Measurements from ENCODE around the gene DSG3. TPM values are rescaled to one million over a fixed set of nuclear protein-coding genes. Genes with fewer than 3 reads are reported as not detected.

Gene DSG3
- total and polyA plus RNA-seq, 2 of the 13 experiments (the other 11 are each of a cell fraction or from before 2014, with no cell fraction given) = not detected

- H3K9ac ChIP-seq (ENCODE audit: insufficient read depth, low read depth, low read length) = no peak overlapping the region
- no peak overlapping the region for H3K4me2 ChIP-seq (ENCODE audit: low read depth, low read length)
- ATAC-seq (no peak), FAIRE-seq (no peak), DNase-seq (ENCODE audit: low spot score) (no peak)
- ChIA-PET POLR2A (no interaction called here), CTCF (ENCODE audit: low intra/inter-chr PET ratio, low total read pairs) (no interaction called here)
- in situ Hi-C loops (cut with HindIII; ENCODE audit: extremely low pct_ligation_motif_present, low pct_unique_long_range_greater_than_20kb) (no loop called here), intact Hi-C loops (cut with micrococcal nuclease; ENCODE audit: unreplicated experiment) (loop anchor here (10.0 kb wide), 1 partner anchor 431 kb away; no protein-coding TSS in a partner anchor)
- H4K20me1 ChIP-seq (ENCODE audit: insufficient read depth, low read length) = no peaks in the 10 kb centered on the region
- no peak overlapping the region for H2AFZ ChIP-seq (ENCODE audit: low read length)
- no peaks in the 10 kb centered on the region for H3K36me3 ChIP-seq (replicated peaks in 1 of 2; ENCODE audit: control insufficient read depth in 1 of 2, insufficient read depth in 2 of 2, low read length in 2 of 2)
- TF ChIP-seq MEF2D (CRISPR knock-in tag; IDR thresholded peaks at IDR 0.05) = no peak
- no peak for TF ChIP-seq RBM39 (IDR thresholded peaks at IDR 0.05; ENCODE audit: low read depth, low read length, poor library complexity, severe bottlenecking)
- no peak for TF ChIP-seq BHLHE40 (IDR thresholded peaks at IDR 0.05; ENCODE audit: low read length)
- no peak for TF ChIP-seq PREB (CRISPR knock-in tag; IDR thresholded peaks at IDR 0.05)
- no peak for TF ChIP-seq NFYC (CRISPR knock-in tag; IDR thresholded peaks at IDR 0.05)
- TF ChIP-seq ELF3 (CRISPR knock-in tag; IDR thresholded peaks at IDR 0.05) = no peak
- no peak for TF ChIP-seq CHD4 (IDR thresholded peaks at IDR 0.05; ENCODE audit: borderline replicate concordance, low read length)
- TF ChIP-seq CCDC6 (CRISPR knock-in tag; IDR thresholded peaks at IDR 0.05) = no peak
- no peak for TF ChIP-seq ZNF605 (CRISPR knock-in tag; IDR thresholded peaks at IDR 0.05)
- no peak for TF ChIP-seq GMEB1 (CRISPR knock-in tag; IDR thresholded peaks at IDR 0.05; ENCODE audit: borderline replicate concordance)
- no peak for TF ChIP-seq RBM22 (optimal IDR thresholded peaks at IDR 0.05; ENCODE audit: low read length)
- TF ChIP-seq ARNT (IDR thresholded peaks at IDR 0.05) = no peak
- TF ChIP-seq NONO (IDR thresholded peaks at IDR 0.05) = no peak
- no peak for TF ChIP-seq NONO (CRISPR knock-in tag; conservative IDR thresholded peaks at IDR 0.05)
- H3K9me3 ChIP-seq (ENCODE audit: low read length) = no peaks in the 10 kb centered on the region
- H3K79me2 ChIP-seq (ENCODE audit: insufficient read depth, low read length) = no peaks in the 10 kb centered on the region
- 49% methylated on average over 2 of the region's 2 CpGs for WGBS (ENCODE audit: low lambda C conversion rate)
- H3K4me3 ChIP-seq (replicated peaks in 1 of 3; ENCODE audit: insufficient read depth in 1 of 3, low read depth in 2 of 3, low read length in 3 of 3) = no peak overlapping the region
- BruUV-seq (replicated peaks) = no TSS peak
- no peaks in the 10 kb centered on the region for H3K27me3 ChIP-seq (ENCODE audit: control insufficient read depth in 1 of 2, insufficient read depth in 2 of 2, low read length in 2 of 2)
- H3K27ac ChIP-seq (ENCODE audit: extremely low read length, insufficient read depth, low read length) = no peak overlapping the region
- H3K4me1 ChIP-seq (ENCODE audit: insufficient read depth, low read length) = peaks cover 8% of the 10 kb centered on the region; the same call in 1 of the 2 replicates
These were observed 21.5 kb upstream of the DSG3 start for GRCh38 chr18:31426021-31426420.
